Endodermal cell (in vitro differentiated cells): ENCODE results near the gene PNPLA4. TPM values are rescaled to one million over a fixed set of nuclear protein-coding genes. Genes with fewer than 3 reads are reported as not detected.

Experiments
- DNase-seq: peaks from one replicate; pipeline ENCODE4 v3.0.0-alpha.2; 2017
- H3K27ac ChIP-seq: 2 replicates; pipeline ENCODE4 v1.5.1; 2013; ENCODE audit warnings: mild to moderate bottlenecking, low read depth, low read length, moderate library complexity
- H3K27me3 ChIP-seq: 2 replicates; pipeline ENCODE4 v1.6.1; 2013; ENCODE audit warnings: mild to moderate bottlenecking, low read length, moderate library complexity; ENCODE audit not compliant: insufficient read depth, control insufficient read depth, poor library complexity, severe bottlenecking
- H3K36me3 ChIP-seq: 2 replicates; pipeline ENCODE4 v1.7.0; 2013; ENCODE audit warnings: mild to moderate bottlenecking, low read length, moderate library complexity; ENCODE audit not compliant: control insufficient read depth, insufficient read depth
- H3K4me1 ChIP-seq: one replicate; pipeline ENCODE4 v1.7.0; 2013; ENCODE audit warnings: low read length; ENCODE audit not compliant: control insufficient read depth, insufficient read depth
- H3K4me3 ChIP-seq: 2 replicates; pipeline ENCODE4 v1.5.1; 2013; ENCODE audit warnings: mild to moderate bottlenecking, low read length, moderate library complexity
- H3K9ac ChIP-seq: 2 replicates; pipeline ENCODE4 v1.6.1; 2013; ENCODE audit warnings: mild to moderate bottlenecking, low read length, moderate library complexity; ENCODE audit not compliant: poor library complexity, severe bottlenecking; ENCODE audit errors: extremely low read depth
- H3K9me3 ChIP-seq: 2 replicates; pipeline ENCODE4 v1.6.1; 2013; ENCODE audit warnings: mild to moderate bottlenecking, low read length, moderate library complexity; ENCODE audit not compliant: control insufficient read depth
- H3K27ac Mint-ChIP-seq: 2 replicates; pipeline ENCODE4 v1.8.0; 2020; ENCODE audit warnings: mixed read lengths
- H3K27me3 Mint-ChIP-seq: 2 replicates; pipeline ENCODE4 v1.8.0; 2021; ENCODE audit warnings: mild to moderate bottlenecking, mixed read lengths; ENCODE audit not compliant: insufficient read depth
- H3K36me3 Mint-ChIP-seq: 2 replicates; pipeline ENCODE4 v1.8.0; 2020; ENCODE audit warnings: low read depth, mixed read lengths
- H3K4me1 Mint-ChIP-seq: 2 replicates; pipeline ENCODE4 v1.8.0; 2020; ENCODE audit warnings: mixed read lengths
- H3K4me3 Mint-ChIP-seq: 2 replicates; pipeline ENCODE4 v1.8.0; 2020; ENCODE audit warnings: mild to moderate bottlenecking, moderate library complexity, mixed read lengths
- H3K9me3 Mint-ChIP-seq: 2 replicates; pipeline ENCODE4 v1.8.0; 2020; ENCODE audit warnings: mild to moderate bottlenecking, mixed read lengths
- CTCF ChIP-seq: fragments of 200-600 bp; sonication (generic); conservative IDR thresholded peaks from 2 replicates; pipeline ENCODE4 v1.5.0; 2021; ENCODE audit warnings: antibody characterized with exemption, mild to moderate bottlenecking
- WGBS, 2 experiments: methylation state at CpG; one replicate each; pipeline versions ENCODE4 v1.1.5 to v1.1.7; 2013; ENCODE audit warnings: missing lambda C conversion rate in 2 of 2, mixed read lengths in 1 of 2; ENCODE audit not compliant: insufficient coverage in 1 of 2, insufficient read length in 1 of 2; 5-methylcytosine and 5-hydroxymethylcytosine counted together
- long read RNA-seq, 4 experiments: library from polyadenylated mRNA in 2 of 4; library from RNA in 1 of 4; library from capped mRNA in 1 of 4; stranded (forward) in 3 of 4; unstranded in 1 of 4; transcript quantifications; one replicate each; pipeline ENCODE4 v2.0.0, GENCODE V29; 2020 to 2021; ENCODE audit warnings: inconsistent platforms in 1 of 4
- polyA plus RNA-seq, 2 experiments: library from polyadenylated mRNA; stranded (reverse); fragments of 50-300 nt; gene quantifications; one replicate each; pipeline ENCODE4 v1.2.3, GENCODE V29; 2013
- total RNA-seq, 2 donors: library from RNA; stranded (reverse); fragmentation: NEBNext Ultra II Directional in 1 of 2; extraction: Animal tissue kit (Norgen Biotek cat#: 25700) in 1 of 2; gene quantifications; 2 replicates in 1 of 2; 3 replicates in 1 of 2; pipeline ENCODE4 v1.2.1, GENCODE V29; 2021

Gene PNPLA4
- 10 to 100 TPM; 21.8 to 24.4 TPM for total RNA-seq
- 16.0 TPM for polyA plus RNA-seq (2013, experiment 1 of 2)
- polyA plus RNA-seq (2013, experiment 2 of 2), result 13.0 TPM
- long read RNA-seq, experiment 1, transcript PNPLA4-201 (7 exons, 3,372 nt), result major isoform, 18 of 27 reads
- long read RNA-seq, experiment 1, partial matches to known transcripts, result 4 of 27 reads
- long read RNA-seq, experiment 1, other reads (novel, unspliced or antisense), result 3 of 27 reads
- long read RNA-seq, experiment 2, transcript PNPLA4-201 (7 exons, 3,372 nt), result major isoform, 21 of 28 reads
- long read RNA-seq, experiment 2, partial matches to known transcripts, result 1 of 28 reads
- long read RNA-seq, experiment 2, other reads (novel, unspliced or antisense), result 6 of 28 reads
- long read RNA-seq, experiment 3, transcript PNPLA4-201 (7 exons, 3,372 nt), result major isoform, 12 of 17 reads
- long read RNA-seq, experiment 3, partial matches to known transcripts, result 0 of 17 reads
- long read RNA-seq, experiment 3, other reads (novel, unspliced or antisense), result 5 of 17 reads
- long read RNA-seq, experiment 4, transcript PNPLA4-201 (7 exons, 3,372 nt), result major isoform, 99 of 126 reads
- long read RNA-seq, experiment 4, partial matches to known transcripts, result 0 of 126 reads
- long read RNA-seq, experiment 4, other reads (novel, unspliced or antisense), result 24 of 126 reads

- peak within 1 kb of the TSS; percentile 32 for H3K27ac ChIP-seq
- TF ChIP-seq CTCF, result peak; percentile 48
Measured at GRCh38 chrX:7927259-7928167, at the start of gene PNPLA4. TSS of gene PNPLA4 (minus strand) at chrX:7927413. CDS start at chrX:7926119, 1,294 bp downstream.

GRCh38 chrX:7972586-7972985 lies 45.4 kb upstream of the PNPLA4 start:
- Mint-ChIP-seq H3K36me3 (no peaks in the 10 kb centered on the region), H3K27ac (no peak overlapping the region), H3K9me3 (peaks cover 11% of the 10 kb centered on the region), H3K27me3 (peaks cover 1% of the 10 kb centered on the region), H3K4me1 (no peaks in the 10 kb centered on the region), H3K4me3 (no peak overlapping the region)
- Histone ChIP-seq H3K9me3 (no peaks in the 10 kb centered on the region), H3K27ac (no peak overlapping the region), H3K36me3 (no peaks in the 10 kb centered on the region), H3K9ac (no peak overlapping the region), H3K4me3 (no peak overlapping the region), H3K27me3 (no peaks in the 10 kb centered on the region), H3K4me1 (no peaks in the 10 kb centered on the region)
- 96% methylated on average over 2 of the region's 2 CpGs; no CpG with 5 or more reads in 1 of the 2 experiments for WGBS, 2 experiments
- TF ChIP-seq CTCF, result no peak
- no peak for DNase-seq

More at GRCh38 chrX:7927259-7928167, at the start of gene PNPLA4:
- H3K36me3 ChIP-seq, result no peaks in the 10 kb centered on the region
- H3K4me3 ChIP-seq, result peak within 1 kb of the TSS; percentile 86
- H3K9ac ChIP-seq, result peak within 1 kb of the TSS; percentile 53
- 9 to 17% methylated on average over 2 to 52 of the region's 52 CpGs for WGBS, 2 experiments
- DNase-seq, result peak; percentile 92
- H3K4me3 Mint-ChIP-seq, result peak within 1 kb of the TSS; percentile 77
- no peaks in the 10 kb centered on the region for H3K4me1 ChIP-seq
- H3K9me3 Mint-ChIP-seq, result peaks cover 2% of the 10 kb centered on the region
- no peaks in the 10 kb centered on the region for H3K27me3 Mint-ChIP-seq
- peaks cover 13% of the 10 kb centered on the region for H3K4me1 Mint-ChIP-seq
- no peaks in the 10 kb centered on the region for H3K27me3 ChIP-seq
- peaks cover 9% of the 10 kb centered on the region for H3K36me3 Mint-ChIP-seq
- no peaks in the 10 kb centered on the region for H3K9me3 ChIP-seq
- H3K27ac Mint-ChIP-seq, result peak within 1 kb of the TSS; percentile 99

- H3K9me3 ChIP-seq, result no peaks in the 10 kb centered on the region
- no peak for DNase-seq
- no peaks in the 10 kb centered on the region for H3K27me3 ChIP-seq
- H3K4me1 Mint-ChIP-seq, result no peaks in the 10 kb centered on the region
- H3K36me3 Mint-ChIP-seq, result no peaks in the 10 kb centered on the region
- H3K4me3 Mint-ChIP-seq, result no peak overlapping the region
- H3K36me3 ChIP-seq, result no peaks in the 10 kb centered on the region
- no peaks in the 10 kb centered on the region for H3K27me3 Mint-ChIP-seq
- WGBS, 2 experiments, result 80 to 91% methylated on average over 1 to 4 of the region's 4 CpGs
- H3K27ac Mint-ChIP-seq, result no peak overlapping the region
- H3K9ac ChIP-seq, result no peak overlapping the region
- no peak for TF ChIP-seq CTCF
- no peaks in the 10 kb centered on the region for H3K4me1 ChIP-seq
- peaks cover 19% of the 10 kb centered on the region for H3K9me3 Mint-ChIP-seq
- no peak overlapping the region for H3K27ac ChIP-seq
- H3K4me3 ChIP-seq, result no peak overlapping the region
Measured at GRCh38 chrX:7970428-7970827, 43.2 kb upstream of the PNPLA4 start.
